SJSA1 (cell line): Measurements from ENCODE around the gene DNLZ. TPM values are rescaled to one million over a fixed set of nuclear protein-coding genes. Genes with fewer than 3 reads are reported as not detected.
"Not testable (repeated sequence)": the region's sequence is repeated elsewhere in the genome, so short reads cannot be mapped to it uniquely, and the experiment has no call there.

Experiments
- DNase-seq, 2 experiments: peaks; one replicate each; pipeline ENCODE4 v3.0.0-alpha.2; 2015 to 2020; ENCODE audit warnings: low spot score in 2 of 2, low read depth in 1 of 2
- H3K27ac ChIP-seq: fragments of 250-450 bp; sonication (Bioruptor Pico); 2 replicates; pipeline ENCODE4 v1.5.1; 2020; ENCODE audit warnings: mild to moderate bottlenecking, moderate library complexity
- H3K27me3 ChIP-seq: fragments of 250-450 bp; sonication (Bioruptor Pico); replicated peaks from 2 replicates; pipeline ENCODE4 v1.5.1; 2020; ENCODE audit warnings: mild to moderate bottlenecking, moderate library complexity
- H3K36me3 ChIP-seq: fragments of 250-450 bp; sonication (Bioruptor Pico); 2 replicates; pipeline ENCODE4 v1.5.1; 2020; ENCODE audit warnings: mild to moderate bottlenecking
- H3K4me1 ChIP-seq: fragments of 250-450 bp; sonication (Bioruptor Pico); replicated peaks from 2 replicates; pipeline ENCODE4 v1.6.1; 2021; ENCODE audit warnings: mild to moderate bottlenecking
- H3K4me3 ChIP-seq: fragments of 250-450 bp; sonication (Bioruptor Pico); 2 replicates; pipeline ENCODE4 v1.5.1; 2020; ENCODE audit warnings: mild to moderate bottlenecking
- H3K9me3 ChIP-seq: fragments of 250-450 bp; sonication (Bioruptor Pico); replicated peaks from 2 replicates; pipeline ENCODE4 v1.5.1; 2020; ENCODE audit warnings: mild to moderate bottlenecking
- total RNA-seq: library from RNA; depleted of rRNA; stranded (reverse); fragments of >200 nt; shearing (Covaris generic); gene quantifications from 2 replicates; pipeline ENCODE4 v1.2.3, GENCODE V29; 2014

The DNLZ gene
- total RNA-seq, 1 experiment from 2014 or later, result 43.0 TPM

DNA sequence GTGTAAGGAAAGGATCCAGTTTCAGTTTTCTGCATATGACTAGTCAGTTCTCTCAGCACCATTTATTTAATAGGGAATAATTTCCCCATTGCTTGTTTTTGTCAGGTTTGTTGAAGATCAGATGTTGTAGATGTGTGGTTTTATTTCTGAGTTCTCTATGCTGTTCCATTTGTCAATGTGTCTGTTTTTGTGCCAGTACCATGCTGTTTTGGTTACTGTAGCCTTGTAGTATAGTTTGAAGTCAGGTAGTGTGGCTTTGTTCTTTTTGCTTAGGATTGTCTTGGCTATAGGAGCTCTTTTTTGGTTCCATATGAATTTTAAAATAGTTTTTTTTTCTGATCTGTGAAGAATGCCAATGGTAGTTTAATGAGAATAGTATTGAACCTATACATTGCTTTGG, 42.6 kb downstream of the DNLZ start:
- not testable (repeated sequence) for H3K9me3 ChIP-seq, H3K4me3 ChIP-seq, DNase-seq, H3K36me3 ChIP-seq, H3K27me3 ChIP-seq, H3K27ac ChIP-seq
- H3K4me1 ChIP-seq, result peaks cover 21% of the 10 kb centered on the region

- not testable (repeated sequence) for DNase-seq, H3K36me3 ChIP-seq, H3K27ac ChIP-seq, H3K4me3 ChIP-seq, H3K9me3 ChIP-seq, H3K27me3 ChIP-seq
- H3K4me1 ChIP-seq, result peaks cover 10% of the 10 kb centered on the region
Measured at GRCh38 chr9:136319955-136320354, 43.6 kb downstream of the DNLZ start.

DNA sequence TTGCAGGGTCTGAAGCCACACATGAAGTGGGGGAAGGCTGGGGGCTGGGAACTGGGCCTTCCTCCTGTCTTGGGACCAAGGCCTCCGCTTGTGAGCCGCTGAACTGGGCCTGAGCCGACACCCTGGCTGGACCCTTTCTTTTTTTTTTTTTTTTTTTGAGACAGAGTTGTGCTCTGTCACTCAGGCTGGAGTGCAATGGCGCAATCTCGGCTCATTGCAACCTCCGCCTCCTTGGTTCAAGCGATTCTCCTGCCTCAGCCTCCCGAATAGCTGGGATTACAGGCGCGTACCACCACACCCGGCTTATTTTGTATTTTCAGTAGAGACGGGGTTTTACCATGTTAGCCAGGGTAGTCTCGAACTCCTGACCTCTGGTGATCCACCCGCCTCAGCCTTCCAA, 44.3 kb downstream of the DNLZ start:
- DNase-seq, H3K4me1 ChIP-seq, H3K27me3 ChIP-seq, H3K36me3 ChIP-seq, H3K4me3 ChIP-seq, H3K27ac ChIP-seq: not testable (repeated sequence)
- peaks cover 10% of the 10 kb centered on the region; the same call in 1 of the 2 replicates for H3K9me3 ChIP-seq

- no peaks in the 10 kb centered on the region for H3K36me3 ChIP-seq
- DNase-seq, result no peak
- H3K9me3 ChIP-seq, result peaks cover 10% of the 10 kb centered on the region; the same call in 1 of the 2 replicates
- no peaks in the 10 kb centered on the region for H3K27me3 ChIP-seq
- H3K4me3 ChIP-seq, result no peak overlapping the region
- H3K4me1 ChIP-seq, result no peaks in the 10 kb centered on the region; the same call in 1 of the 2 replicates
- no peak overlapping the region for H3K27ac ChIP-seq
Measured at GRCh38 chr9:136318776-136319241, 44.7 kb downstream of the DNLZ start.

DNA sequence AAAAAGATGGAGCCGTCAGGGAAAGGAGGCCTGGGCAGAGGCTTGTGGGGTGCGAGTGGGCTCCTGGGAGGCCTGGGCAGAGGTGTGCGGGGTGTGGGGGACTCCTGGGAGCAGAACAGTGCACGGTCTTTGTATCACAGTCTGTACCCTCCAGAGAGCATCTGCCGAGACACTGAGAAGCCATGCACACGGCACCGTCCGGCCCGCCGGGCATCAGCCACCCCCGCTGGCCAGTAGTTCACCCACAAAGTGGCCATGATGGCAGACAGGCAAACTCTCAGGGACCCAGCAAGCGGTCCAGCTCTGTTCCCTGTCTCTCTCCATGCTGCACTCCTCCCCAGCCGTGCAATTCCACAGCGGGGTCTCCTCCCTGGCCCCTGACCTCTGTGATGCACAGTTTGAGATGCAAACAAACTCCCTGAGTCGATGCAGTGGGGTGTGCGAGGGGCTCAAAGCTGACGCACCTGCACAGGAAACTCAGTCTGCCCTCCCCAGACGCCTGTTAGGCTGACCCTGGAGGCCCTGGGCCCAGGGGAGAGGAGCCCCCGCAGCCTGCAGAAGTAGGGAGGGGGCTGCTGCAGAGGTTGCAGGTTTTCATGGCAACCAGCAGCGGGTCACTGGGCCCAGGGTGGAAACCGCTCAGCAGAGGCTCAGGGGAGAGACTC, 45.3 kb downstream of the DNLZ start:
- Histone ChIP-seq H3K27me3 (no peaks in the 10 kb centered on the region), H3K27ac (no peak overlapping the region), H3K36me3 (no peaks in the 10 kb centered on the region), H3K9me3 (peaks cover 10% of the 10 kb centered on the region; the same call in 1 of the 2 replicates), H3K4me1 (no peaks in the 10 kb centered on the region), H3K4me3 (no peak overlapping the region)
- DNase-seq, result no peak

- no peaks in the 10 kb centered on the region for H3K27me3 ChIP-seq
Measured at GRCh38 chr9:136317695-136318094, 45.8 kb downstream of the DNLZ start.

GRCh38 chr9:136316896-136317676, 46.5 kb downstream of the DNLZ start:
- H3K4me3 ChIP-seq, result no peak overlapping the region
- H3K27ac ChIP-seq, result no peak overlapping the region

More at GRCh38 chr9:136317695-136318094, 45.8 kb downstream of the DNLZ start:
- no peak overlapping the region for H3K4me3 ChIP-seq
- no peaks in the 10 kb centered on the region for H3K36me3 ChIP-seq
- no peak overlapping the region for H3K27ac ChIP-seq
- peaks cover 10% of the 10 kb centered on the region; the same call in 1 of the 2 replicates for H3K9me3 ChIP-seq
- no peak for DNase-seq
- H3K4me1 ChIP-seq, result no peaks in the 10 kb centered on the region

DNA sequence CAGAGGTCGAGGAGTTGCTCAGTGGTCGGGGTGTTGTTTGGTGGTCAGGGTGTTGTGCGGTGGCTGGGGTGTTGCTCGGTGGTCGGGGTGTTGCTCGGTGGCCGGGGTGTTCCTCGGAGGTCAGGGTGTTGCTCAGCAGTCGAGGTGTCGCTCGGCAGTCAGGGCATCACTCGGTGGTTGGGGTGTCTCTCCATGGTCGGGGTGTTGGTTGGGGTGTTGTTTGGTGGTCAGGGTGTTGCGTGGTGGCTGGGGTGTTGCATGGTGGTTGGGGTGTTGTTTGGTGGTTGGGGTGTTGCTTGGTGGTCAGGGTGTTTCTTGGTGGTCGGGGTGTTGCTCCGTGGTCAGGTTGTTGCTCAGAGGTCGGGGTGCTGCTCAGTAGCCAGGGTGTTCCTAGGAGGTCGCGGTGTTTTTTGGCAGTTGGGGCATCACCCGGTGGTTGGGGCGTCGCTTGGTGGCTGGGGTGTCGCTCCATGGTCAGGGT, 47.2 kb downstream of the DNLZ start:
- Histone ChIP-seq H3K36me3 (no peaks in the 10 kb centered on the region), H3K4me1 (no peaks in the 10 kb centered on the region), H3K9me3 (peaks cover 10% of the 10 kb centered on the region; the same call in 1 of the 2 replicates), H3K27ac (no peak overlapping the region), H3K4me3 (no peak overlapping the region), H3K27me3 (no peaks in the 10 kb centered on the region)
- DNase-seq, result no peak

More at GRCh38 chr9:136316896-136317676, 46.5 kb downstream of the DNLZ start:
- Histone ChIP-seq H3K9me3 (peaks cover 10% of the 10 kb centered on the region; the same call in 1 of the 2 replicates), H3K27me3 (no peaks in the 10 kb centered on the region), H3K36me3 (no peaks in the 10 kb centered on the region), H3K4me1 (no peaks in the 10 kb centered on the region)
- no peak for DNase-seq

GRCh38 chr9:136314944-136315343, 48.6 kb downstream of the DNLZ start:
- Histone ChIP-seq H3K27me3 (no peaks in the 10 kb centered on the region), H3K4me1 (no peaks in the 10 kb centered on the region), H3K27ac (no peak overlapping the region), H3K4me3 (no peak overlapping the region), H3K36me3 (no peaks in the 10 kb centered on the region), H3K9me3 (peaks cover 10% of the 10 kb centered on the region; the same call in 1 of the 2 replicates)
- DNase-seq, result no peak

- no peak overlapping the region for H3K4me3 ChIP-seq
- no peaks in the 10 kb centered on the region for H3K36me3 ChIP-seq
- no peak overlapping the region for H3K27ac ChIP-seq
- H3K9me3 ChIP-seq, result peaks cover 10% of the 10 kb centered on the region; the same call in 1 of the 2 replicates
- no peak for DNase-seq
- H3K27me3 ChIP-seq, result no peaks in the 10 kb centered on the region
- no peaks in the 10 kb centered on the region for H3K4me1 ChIP-seq
Measured at GRCh38 chr9:136314056-136314416, 49.5 kb downstream of the DNLZ start.

- Histone ChIP-seq H3K4me3 (no peak overlapping the region), H3K27ac (no peak overlapping the region), H3K27me3 (no peaks in the 10 kb centered on the region), H3K36me3 (no peaks in the 10 kb centered on the region), H3K9me3 (peaks cover 13% of the 10 kb centered on the region; the same call in 1 of the 2 replicates), H3K4me1 (no peaks in the 10 kb centered on the region)
- no peak for DNase-seq
Measured at GRCh38 chr9:136313111-136314055, 50.2 kb downstream of the DNLZ start.

- H3K27ac ChIP-seq, result no peak overlapping the region
- H3K27me3 ChIP-seq, result no peaks in the 10 kb centered on the region; the same call in 1 of the 2 replicates
- no peaks in the 10 kb centered on the region for H3K4me1 ChIP-seq
- H3K4me3 ChIP-seq, result no peak overlapping the region
- H3K36me3 ChIP-seq, result no peaks in the 10 kb centered on the region
- H3K9me3 ChIP-seq, result peaks cover 13% of the 10 kb centered on the region; the same call in 1 of the 2 replicates
- peak in 1 of 2 experiments; percentile 51 for DNase-seq
Measured at GRCh38 chr9:136312436-136312835, 51.1 kb downstream of the DNLZ start.

- peaks cover 13% of the 10 kb centered on the region; the same call in 1 of the 2 replicates for H3K9me3 ChIP-seq
Measured at GRCh38 chr9:136312009-136312375, 51.6 kb downstream of the DNLZ start.

More at GRCh38 chr9:136312009-136312375, 51.6 kb downstream of the DNLZ start:
- no peaks in the 10 kb centered on the region; the same call in 1 of the 2 replicates for H3K27me3 ChIP-seq
- H3K4me3 ChIP-seq, result no peak overlapping the region
- H3K4me1 ChIP-seq, result no peaks in the 10 kb centered on the region
- H3K36me3 ChIP-seq, result no peaks in the 10 kb centered on the region
- no peak for DNase-seq
- no peak overlapping the region for H3K27ac ChIP-seq
